Measurements from ENCODE around the gene MMP25. TPM values are rescaled to one million over a fixed set of nuclear protein-coding genes. Genes with fewer than 3 reads are reported as not detected.
A peak's percentile ranks its signal among the peaks of the same experiment; 100 is the strongest.

Gene MMP25
- total RNA-seq, 3 donors from 2014 or later (not counting 1 experiment from before 2014, with no cell fraction given) = 2.0 to 62.2 (median 5.6) TPM

DNA sequence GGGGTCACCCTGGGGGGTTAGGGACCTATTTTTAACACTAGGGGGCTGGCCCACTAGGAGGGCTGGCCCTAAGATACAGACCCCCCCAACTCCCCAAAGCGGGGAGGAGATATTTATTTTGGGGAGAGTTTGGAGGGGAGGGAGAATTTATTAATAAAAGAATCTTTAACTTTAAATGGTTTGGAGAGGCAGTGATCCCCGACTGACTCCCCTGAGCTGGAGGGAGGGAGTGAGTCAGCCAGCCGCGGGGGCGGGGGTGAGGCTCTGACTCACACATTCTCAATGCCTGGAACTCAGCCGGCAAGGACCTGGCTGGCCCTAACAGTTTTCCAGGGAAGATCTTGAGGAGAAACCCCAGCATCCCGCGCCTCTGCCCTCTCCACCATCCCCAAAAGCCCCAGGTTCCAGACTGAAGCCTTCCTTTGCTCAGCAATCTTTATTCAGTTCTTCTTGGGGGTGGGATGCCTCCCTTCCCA is 24.1 kb upstream of the MMP25 start:
- Mint-ChIP-seq H3K36me3 (no peaks in the 10 kb centered on the region), H3K27ac (peak overlapping the region; percentile 91 to 92), H3K27me3 (ENCODE audit: low read depth in 2 of 2) (no peaks in the 10 kb centered on the region), H3K9me3 (no peaks in the 10 kb centered on the region), H3K4me1 (peaks cover 35 to 54% of the 10 kb centered on the region in 2 donors), H3K4me3 (peak overlapping the region; percentile 94)
- Histone ChIP-seq H3K9me3 (ENCODE audit: control insufficient read depth, insufficient read depth, low read length) (no peaks in the 10 kb centered on the region), H3K27ac (ENCODE audit: low read length) (peak overlapping the region; percentile 3), H3K4me3 (ENCODE audit: low read length) (no peak overlapping the region), H3K27me3 (ENCODE audit: control insufficient read depth, insufficient read depth, low read length) (peaks cover 6% of the 10 kb centered on the region), H3K36me3 (ENCODE audit: control insufficient read depth, insufficient read depth, low read length) (peaks cover 13% of the 10 kb centered on the region), H3K4me1 (ENCODE audit: control insufficient read depth, insufficient read depth, low read length) (peaks cover 66% of the 10 kb centered on the region)
- TF ChIP-seq, protein P1, sequence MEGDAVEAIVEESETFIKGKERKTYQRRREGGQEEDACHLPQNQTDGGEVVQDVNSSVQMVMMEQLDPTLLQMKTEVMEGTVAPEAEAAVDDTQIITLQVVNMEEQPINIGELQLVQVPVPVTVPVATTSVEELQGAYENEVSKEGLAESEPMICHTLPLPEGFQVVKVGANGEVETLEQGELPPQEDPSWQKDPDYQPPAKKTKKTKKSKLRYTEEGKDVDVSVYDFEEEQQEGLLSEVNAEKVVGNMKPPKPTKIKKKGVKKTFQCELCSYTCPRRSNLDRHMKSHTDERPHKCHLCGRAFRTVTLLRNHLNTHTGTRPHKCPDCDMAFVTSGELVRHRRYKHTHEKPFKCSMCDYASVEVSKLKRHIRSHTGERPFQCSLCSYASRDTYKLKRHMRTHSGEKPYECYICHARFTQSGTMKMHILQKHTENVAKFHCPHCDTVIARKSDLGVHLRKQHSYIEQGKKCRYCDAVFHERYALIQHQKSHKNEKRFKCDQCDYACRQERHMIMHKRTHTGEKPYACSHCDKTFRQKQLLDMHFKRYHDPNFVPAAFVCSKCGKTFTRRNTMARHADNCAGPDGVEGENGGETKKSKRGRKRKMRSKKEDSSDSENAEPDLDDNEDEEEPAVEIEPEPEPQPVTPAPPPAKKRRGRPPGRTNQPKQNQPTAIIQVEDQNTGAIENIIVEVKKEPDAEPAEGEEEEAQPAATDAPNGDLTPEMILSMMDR (IDR thresholded peaks at IDR 0.05) = no peak
- 35% methylated on average over 7 of the region's 8 CpGs for WGBS (ENCODE audit: insufficient coverage)
- ATAC-seq (peak; percentile 18 to 36 (median 34)), DNase-seq (peak; percentile 78 to 81)
- intact Hi-C loops (cut with micrococcal nuclease) = no loop called here

DNA sequence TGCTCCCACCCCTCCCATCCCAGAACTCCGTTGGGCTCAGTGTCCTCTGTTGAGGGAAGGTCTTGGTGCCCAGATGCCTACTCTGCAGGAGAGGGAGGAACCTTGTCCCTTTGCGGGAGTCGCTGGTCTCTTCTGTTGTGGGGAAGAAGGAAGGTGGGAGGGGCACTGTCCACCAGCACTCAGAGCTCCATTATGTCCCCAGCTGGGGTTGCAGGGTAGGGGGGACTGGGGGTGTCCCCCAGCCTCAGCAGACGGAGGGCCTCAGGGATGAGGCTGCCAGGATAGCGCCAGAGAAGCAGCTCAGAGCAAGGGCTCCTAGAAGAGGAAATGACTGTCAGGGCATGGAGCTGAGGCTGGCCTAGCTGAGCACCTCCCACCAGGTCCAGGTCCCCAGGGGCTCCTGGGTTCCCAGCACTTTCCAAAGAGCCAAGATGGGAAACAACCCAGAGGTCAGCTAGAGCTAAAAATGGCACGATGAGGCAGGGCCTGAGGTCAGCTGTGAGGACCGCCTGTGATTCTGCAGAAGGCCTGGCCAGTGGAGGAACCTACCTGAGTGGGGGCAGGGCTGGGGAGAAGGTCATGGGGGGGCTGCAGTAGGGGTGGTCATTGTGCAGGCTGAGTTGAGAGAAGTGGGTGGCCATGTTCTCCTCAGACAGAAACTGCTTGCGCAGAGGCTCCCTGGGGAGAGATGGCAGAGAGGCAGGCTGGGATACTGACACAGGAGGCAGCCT is 23.5 kb upstream of the MMP25 start:
- TF ChIP-seq, protein P1 (IDR thresholded peaks at IDR 0.05) = no peak
- intact Hi-C loops (cut with micrococcal nuclease) = no loop called here
- Histone ChIP-seq H3K27ac (ENCODE audit: low read length) (peak overlapping the region; percentile 3), H3K4me3 (ENCODE audit: low read length) (no peak overlapping the region), H3K4me1 (ENCODE audit: control insufficient read depth, insufficient read depth, low read length) (peaks cover 68% of the 10 kb centered on the region), H3K36me3 (ENCODE audit: control insufficient read depth, insufficient read depth, low read length) (peaks cover 15% of the 10 kb centered on the region), H3K9me3 (ENCODE audit: control insufficient read depth, insufficient read depth, low read length) (no peaks in the 10 kb centered on the region), H3K27me3 (ENCODE audit: control insufficient read depth, insufficient read depth, low read length) (peaks cover 3% of the 10 kb centered on the region)
- peaks cover 35 to 54% of the 10 kb centered on the region in 2 donors for H3K4me1 Mint-ChIP-seq
- ATAC-seq = no peak
- H3K4me3 Mint-ChIP-seq = peak overlapping the region; percentile 94
- 74% methylated on average over 7 of the region's 8 CpGs for WGBS (ENCODE audit: insufficient coverage)
- H3K27ac Mint-ChIP-seq = peak overlapping the region; percentile 91 to 92
- no peaks in the 10 kb centered on the region for H3K36me3 Mint-ChIP-seq
- DNase-seq = peak in 1 of 2 donors; percentile 41
- no peaks in the 10 kb centered on the region for H3K27me3 Mint-ChIP-seq (ENCODE audit: low read depth in 2 of 2)
- H3K9me3 Mint-ChIP-seq = no peaks in the 10 kb centered on the region

DNA sequence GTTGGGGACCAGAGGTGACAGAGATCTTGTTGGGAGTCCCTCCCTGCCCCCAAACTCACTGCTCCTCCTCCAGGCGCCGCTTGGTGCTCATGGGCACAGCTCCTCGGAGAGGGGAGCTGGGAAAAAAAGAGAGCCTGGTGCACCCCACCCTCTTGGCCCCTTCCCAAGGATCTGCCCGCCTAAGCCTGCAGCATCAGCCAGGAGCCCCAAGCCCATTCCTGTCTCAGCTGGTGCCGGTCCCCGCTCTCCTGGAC is 23.0 kb upstream of the MMP25 start:
- intact Hi-C loops (cut with micrococcal nuclease) = no loop called here
- peak overlapping the region; percentile 94 for H3K4me3 Mint-ChIP-seq
- H3K27me3 ChIP-seq (ENCODE audit: control insufficient read depth, insufficient read depth, low read length) = no peaks in the 10 kb centered on the region
- H3K36me3 ChIP-seq (ENCODE audit: control insufficient read depth, insufficient read depth, low read length) = peaks cover 15% of the 10 kb centered on the region
- peaks cover 35 to 54% of the 10 kb centered on the region in 2 donors for H3K4me1 Mint-ChIP-seq
- no peaks in the 10 kb centered on the region for H3K36me3 Mint-ChIP-seq
- ATAC-seq (no peak), DNase-seq (peak in 1 of 2 donors; percentile 58)
- H3K27ac Mint-ChIP-seq = peak overlapping the region; percentile 91 to 92
- peak overlapping the region; percentile 78 for H3K4me3 ChIP-seq (ENCODE audit: low read length)
- H3K27me3 Mint-ChIP-seq (ENCODE audit: low read depth in 2 of 2) = peaks cover 0 to 2% of the 10 kb centered on the region in 2 donors
- WGBS (ENCODE audit: insufficient coverage) = 46% methylated on average over 6 of the region's 6 CpGs
- peaks cover 67% of the 10 kb centered on the region for H3K4me1 ChIP-seq (ENCODE audit: control insufficient read depth, insufficient read depth, low read length)
- TF ChIP-seq, protein P1 (IDR thresholded peaks at IDR 0.05) = no peak
- H3K9me3 Mint-ChIP-seq = no peaks in the 10 kb centered on the region
- no peak overlapping the region for H3K27ac ChIP-seq (ENCODE audit: low read length)
- H3K9me3 ChIP-seq (ENCODE audit: control insufficient read depth, insufficient read depth, low read length) = no peaks in the 10 kb centered on the region

Measured in natural killer cell (primary cell).